NCI-H1417 (cell line): ENCODE results near the gene VTCN1.

Experiments used
- DNase-seq, 3 experiments: peaks; one replicate each; lab custom pipeline; 2025; lab: John Stamatoyannopoulos, UW

Gene VTCN1

GRCh38 chr1:117209094-117209493 lies 1.6 kb downstream of the VTCN1 start:
- no peak for DNase-seq

- no peak for DNase-seq
Observed at GRCh38 chr1:117208580-117208979, 2.1 kb downstream of the VTCN1 start.

GRCh38 chr1:117205368-117205767 lies 5.4 kb downstream of the VTCN1 start:
- DNase-seq: no peak

- no peak for DNase-seq
Observed at GRCh38 chr1:117201808-117202207, 8.9 kb downstream of the VTCN1 start.

- no peak for DNase-seq
Observed at GRCh38 chr1:117198097-117198496, 12.6 kb downstream of the VTCN1 start.

GRCh38 chr1:117189726-117190125 lies 21.0 kb downstream of the VTCN1 start:
- no peak for DNase-seq

GRCh38 chr1:117188816-117189437 lies 21.8 kb downstream of the VTCN1 start:
- no peak for DNase-seq

GRCh38 chr1:117188170-117188815 lies 22.4 kb downstream of the VTCN1 start:
- no peak for DNase-seq

GRCh38 chr1:117183112-117183511 lies 27.6 kb downstream of the VTCN1 start:
- no peak for DNase-seq

- DNase-seq: no peak
Observed at GRCh38 chr1:117182319-117182718, 28.4 kb downstream of the VTCN1 start.

- DNase-seq: no peak
Observed at GRCh38 chr1:117181630-117182041, 29.1 kb downstream of the VTCN1 start.

GRCh38 chr1:117180147-117180967 lies 30.4 kb downstream of the VTCN1 start:
- peak in 2 of 3 experiments; percentile 23 to 29 for DNase-seq

GRCh38 chr1:117179471-117179870 lies 31.3 kb downstream of the VTCN1 start:
- DNase-seq: peak in 1 of 3 experiments; percentile 22

GRCh38 chr1:117178756-117179155 lies 32.0 kb downstream of the VTCN1 start:
- no peak for DNase-seq

GRCh38 chr1:117177376-117177775 lies 33.4 kb downstream of the VTCN1 start:
- no peak for DNase-seq

- no peak for DNase-seq
Observed at GRCh38 chr1:117176579-117176978, 34.1 kb downstream of the VTCN1 start.

GRCh38 chr1:117174851-117175250 lies 35.9 kb downstream of the VTCN1 start:
- DNase-seq: no peak

GRCh38 chr1:117173691-117174090 lies 37.0 kb downstream of the VTCN1 start:
- DNase-seq: no peak

GRCh38 chr1:117173006-117173405 lies 37.7 kb downstream of the VTCN1 start:
- no peak for DNase-seq

- no peak for DNase-seq
Observed at GRCh38 chr1:117171900-117172511, 38.7 kb downstream of the VTCN1 start.

GRCh38 chr1:117169871-117170596 lies 40.7 kb downstream of the VTCN1 start:
- no peak for DNase-seq

GRCh38 chr1:117167402-117167801 lies 43.3 kb downstream of the VTCN1 start:
- DNase-seq: no peak
